ENCODE measurements around the gene TRIM34. TPM values are rescaled to one million over a fixed set of nuclear protein-coding genes. Genes with fewer than 3 reads are reported as not detected.
A peak's percentile ranks its signal among the peaks of the same experiment; 100 is the strongest.

Gene TRIM34
- total and polyA plus RNA-seq, 2 donors (not counting 1 experiment from before 2014, with no cell fraction given), result 21.9 to 29.1 TPM

GRCh38 chr11:5689551-5689983, 64.8 kb downstream of the TRIM34 start, which contains the start of gene TRIM22:
TSS of gene TRIM22 (plus strand) at chr11:5689790. CDS start at chr11:5696233, 6,443 bp downstream.
- Histone ChIP-seq H3K9ac (ENCODE audit: low read length) (peak within 1 kb of the TSS; percentile 90), H3K9me3 (ENCODE audit: control extremely low read depth in 1 of 3, control insufficient read depth in 2 of 3, insufficient read depth in 1 of 3, low read length in 2 of 3) (no peaks in the 10 kb centered on the region), H3K4me1 (ENCODE audit: control insufficient read depth in 2 of 2, insufficient read depth in 2 of 2, low read length in 2 of 2) (peaks cover 31 to 43% of the 10 kb centered on the region in 2 donors), H3K79me2 (ENCODE audit: control insufficient read depth, insufficient read depth, low read length) (peaks cover 86% of the 10 kb centered on the region), H3K36me3 (replicated peaks in 1 of 2; ENCODE audit: control extremely low read depth in 1 of 2, control insufficient read depth in 1 of 2, extremely low read depth in 1 of 2, insufficient read depth in 2 of 2, low read length in 1 of 2) (peaks cover 3 to 13% of the 10 kb centered on the region in 2 experiments), H3K4me2 (replicated peaks; ENCODE audit: low read depth, low read length, poor library complexity, severe bottlenecking) (peak within 1 kb of the TSS; percentile 78), H3K27me3 (replicated peaks in 1 of 4; ENCODE audit: control extremely low read depth in 1 of 4, control insufficient read depth in 3 of 4, insufficient read depth in 4 of 4, low read length in 3 of 4) (no peaks in the 10 kb centered on the region), H2AFZ (ENCODE audit: insufficient read depth, low read depth, low read length, poor library complexity, severe bottlenecking) (peak within 1 kb of the TSS; percentile 67), H3K27ac (ENCODE audit: low read length in 2 of 2) (peak within 1 kb of the TSS; percentile 89 to 92), H4K20me1 (ENCODE audit: control insufficient read depth, insufficient read depth, low read length, poor library complexity, severe bottlenecking) (peaks cover 9% of the 10 kb centered on the region), H3K4me3 (ENCODE audit: control extremely low read depth in 1 of 5, extremely low read depth in 1 of 5, insufficient read depth in 1 of 5, low read depth in 2 of 5, low read length in 4 of 5) (peak within 1 kb of the TSS; percentile 79 to 89 (median 84))
- peaks cover 47% of the 10 kb centered on the region for H3K4me1 Mint-ChIP-seq
- peak; percentile 86 for DNase-seq
- H3K9me3 Mint-ChIP-seq (ENCODE audit: insufficient read depth), result no peaks in the 10 kb centered on the region
- CTCF ChIA-PET, result interaction anchor here (1.0 to 4.4 kb wide), 6 partner anchors 11 to 118 kb away, joined by 3 to 42 read pairs (median 7); no protein-coding TSS in a partner anchor
- no peaks in the 10 kb centered on the region for H3K27me3 Mint-ChIP-seq
- peak within 1 kb of the TSS; percentile 94 for H3K4me3 Mint-ChIP-seq
- POLR2A ChIA-PET, result interaction anchor here (0.6 to 2.4 kb wide), 5 partner anchors 11 to 101 kb away, joined by 3 to 9 read pairs (median 3); no protein-coding TSS in a partner anchor
- H3K27ac Mint-ChIP-seq, result peak within 1 kb of the TSS; percentile 93
- TF ChIP-seq, protein P1, sequence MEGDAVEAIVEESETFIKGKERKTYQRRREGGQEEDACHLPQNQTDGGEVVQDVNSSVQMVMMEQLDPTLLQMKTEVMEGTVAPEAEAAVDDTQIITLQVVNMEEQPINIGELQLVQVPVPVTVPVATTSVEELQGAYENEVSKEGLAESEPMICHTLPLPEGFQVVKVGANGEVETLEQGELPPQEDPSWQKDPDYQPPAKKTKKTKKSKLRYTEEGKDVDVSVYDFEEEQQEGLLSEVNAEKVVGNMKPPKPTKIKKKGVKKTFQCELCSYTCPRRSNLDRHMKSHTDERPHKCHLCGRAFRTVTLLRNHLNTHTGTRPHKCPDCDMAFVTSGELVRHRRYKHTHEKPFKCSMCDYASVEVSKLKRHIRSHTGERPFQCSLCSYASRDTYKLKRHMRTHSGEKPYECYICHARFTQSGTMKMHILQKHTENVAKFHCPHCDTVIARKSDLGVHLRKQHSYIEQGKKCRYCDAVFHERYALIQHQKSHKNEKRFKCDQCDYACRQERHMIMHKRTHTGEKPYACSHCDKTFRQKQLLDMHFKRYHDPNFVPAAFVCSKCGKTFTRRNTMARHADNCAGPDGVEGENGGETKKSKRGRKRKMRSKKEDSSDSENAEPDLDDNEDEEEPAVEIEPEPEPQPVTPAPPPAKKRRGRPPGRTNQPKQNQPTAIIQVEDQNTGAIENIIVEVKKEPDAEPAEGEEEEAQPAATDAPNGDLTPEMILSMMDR (IDR thresholded peaks at IDR 0.05), result no peak
- no peak for TF ChIP-seq EZH2 (IDR thresholded peaks at IDR 0.05; ENCODE audit: borderline replicate concordance, insufficient read depth, low read depth, low read length, poor library complexity, severe bottlenecking)
- ATAC-seq (ENCODE audit: low read depth), result peak; percentile 70
- no CpG with 5 or more reads among the region's 2 CpGs for WGBS (ENCODE audit: insufficient coverage)
- intact Hi-C loops (cut with micrococcal nuclease), result loop anchor here (1.0 to 10.0 kb wide), 3 partner anchors 11 to 795 kb away; partner anchors contain the start of genes ARFIP2, TIMM10B and TRIM34

DNA sequence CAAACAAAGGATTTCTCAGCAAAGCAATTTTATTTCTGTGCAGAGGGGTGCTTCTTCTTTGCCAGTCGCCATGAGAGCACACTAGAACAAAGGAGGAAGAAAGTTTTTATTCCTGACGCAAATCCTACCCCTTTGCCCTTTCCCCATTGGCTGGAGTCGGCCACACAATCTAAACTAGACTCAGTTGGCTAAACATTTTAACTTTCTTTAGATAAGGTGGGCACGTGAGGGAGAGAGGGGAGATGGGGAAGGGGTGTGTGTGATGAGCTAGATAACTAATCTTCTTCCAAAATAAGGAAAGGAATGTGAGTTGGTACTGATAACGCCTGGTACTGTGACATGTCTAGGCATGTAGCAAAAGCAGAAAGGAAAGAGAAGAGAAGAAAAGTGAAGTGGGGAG, 65.4 kb downstream of the TRIM34 start:
- intact Hi-C loops (cut with micrococcal nuclease), result no loop called here
- Histone ChIP-seq H3K4me3 (ENCODE audit: control extremely low read depth in 1 of 5, extremely low read depth in 1 of 5, insufficient read depth in 1 of 5, low read depth in 2 of 5, low read length in 4 of 5) (peak overlapping the region; percentile 79 to 89 (median 84)), H3K4me1 (ENCODE audit: control insufficient read depth in 2 of 2, insufficient read depth in 2 of 2, low read length in 2 of 2) (peaks cover 34 to 44% of the 10 kb centered on the region in 2 donors), H3K27me3 (replicated peaks in 1 of 4; ENCODE audit: control extremely low read depth in 1 of 4, control insufficient read depth in 3 of 4, insufficient read depth in 4 of 4, low read length in 3 of 4) (no peaks in the 10 kb centered on the region), H3K27ac (ENCODE audit: low read length in 2 of 2) (peak overlapping the region; percentile 89 to 92), H4K20me1 (ENCODE audit: control insufficient read depth, insufficient read depth, low read length, poor library complexity, severe bottlenecking) (peaks cover 16% of the 10 kb centered on the region), H3K4me2 (replicated peaks; ENCODE audit: low read depth, low read length, poor library complexity, severe bottlenecking) (peak overlapping the region; percentile 78), H2AFZ (ENCODE audit: insufficient read depth, low read depth, low read length, poor library complexity, severe bottlenecking) (peak overlapping the region; percentile 67), H3K36me3 (replicated peaks in 1 of 2; ENCODE audit: control extremely low read depth in 1 of 2, control insufficient read depth in 1 of 2, extremely low read depth in 1 of 2, insufficient read depth in 2 of 2, low read length in 1 of 2) (peaks cover 7 to 18% of the 10 kb centered on the region in 2 experiments), H3K9ac (ENCODE audit: low read length) (peak overlapping the region; percentile 90), H3K79me2 (ENCODE audit: control insufficient read depth, insufficient read depth, low read length) (peaks cover 88% of the 10 kb centered on the region), H3K9me3 (ENCODE audit: control extremely low read depth in 1 of 3, control insufficient read depth in 2 of 3, insufficient read depth in 1 of 3, low read length in 2 of 3) (no peaks in the 10 kb centered on the region)
- ChIA-PET CTCF (interaction anchor here (1.2 to 4.4 kb wide), 5 partner anchors 10 to 117 kb away, joined by 4 to 42 read pairs (median 7); no protein-coding TSS in a partner anchor), POLR2A (interaction anchor here (0.6 to 2.4 kb wide), 6 partner anchors 10 to 101 kb away, joined by 3 to 9 read pairs (median 4); no protein-coding TSS in a partner anchor)
- Mint-ChIP-seq H3K27me3 (no peaks in the 10 kb centered on the region), H3K9me3 (ENCODE audit: insufficient read depth) (no peaks in the 10 kb centered on the region), H3K27ac (peak overlapping the region; percentile 93), H3K4me3 (peak overlapping the region; percentile 94), H3K4me1 (peaks cover 47% of the 10 kb centered on the region)
- TF ChIP-seq, protein P1 (IDR thresholded peaks at IDR 0.05), result no peak
- TF ChIP-seq EZH2 (IDR thresholded peaks at IDR 0.05; ENCODE audit: borderline replicate concordance, insufficient read depth, low read depth, low read length, poor library complexity, severe bottlenecking), result no peak
- peak; percentile 19 for DNase-seq
- no peak for ATAC-seq (ENCODE audit: low read depth)
- no CpG with 5 or more reads among the region's 5 CpGs for WGBS (ENCODE audit: insufficient coverage)
